H1 (cell line): ENCODE data around the gene RRAGB. TPM values are rescaled to one million over a fixed set of nuclear protein-coding genes. Genes with fewer than 3 reads are reported as not detected.
A peak's percentile ranks its signal among the peaks of the same experiment; 100 is the strongest.

ENCODE experiments used
- BRCA1 ChIP-seq: IDR thresholded peaks from 2 replicates; pipeline ENCODE4 v1.6.1; 2012; ENCODE audit warnings: low read depth, low read length, improper control_type of control experiment
- CBX5 ChIP-seq: fragments of 300-800, 300-1000 bp; sonication (generic); IDR thresholded peaks from 2 replicates; pipeline ENCODE4 v1.7.1; 2016; ENCODE audit warnings: antibody characterized with exemption, low read length, low read depth
- CBX8 ChIP-seq: fragments of 300-800, 300-1000 bp; sonication (generic); IDR thresholded peaks from 2 replicates; pipeline ENCODE4 v1.7.1; 2016; ENCODE audit warnings: low read depth, low read length, borderline replicate concordance
- EP300 ChIP-seq, 2 experiments: IDR thresholded peaks; 1 replicate in 1 of 2; 2 replicates in 1 of 2; pipeline ENCODE4 v1.6.1; 2011 to 2012; ENCODE audit warnings: low read depth in 2 of 2, low read length in 2 of 2, mild to moderate bottlenecking in 2 of 2, borderline replicate concordance in 1 of 2, inconsistent platforms in 1 of 2, moderate library complexity in 1 of 2
- HDAC2 ChIP-seq, 2 experiments: fragments of 300-600 bp in 1 of 2; sonication (generic) in 1 of 2; IDR thresholded peaks; 2 replicates each; pipeline ENCODE4 v1.6.1; 2011 to 2012; ENCODE audit warnings: low read depth in 2 of 2, low read length in 2 of 2, mild to moderate bottlenecking in 2 of 2, moderate library complexity in 2 of 2, borderline replicate concordance in 1 of 2, inconsistent platforms in 1 of 2
- KDM1A ChIP-seq: fragments of 200-600, 300-600 bp; sonication (generic); IDR thresholded peaks from 2 replicates; pipeline ENCODE4 v1.7.1; 2016; ENCODE audit warnings: mild to moderate bottlenecking, low read length, borderline replicate concordance
- KDM4A ChIP-seq: IDR thresholded peaks from one replicate; pipeline ENCODE4 v1.7.1; 2012; ENCODE audit warnings: low read depth, mild to moderate bottlenecking, moderate library complexity, low read length, inconsistent platforms; ENCODE audit not compliant: severe bottlenecking
- KDM5A ChIP-seq: fragments of 200-600 bp; IDR thresholded peaks from 2 replicates; pipeline ENCODE4 v1.7.1; 2012; ENCODE audit warnings: mild to moderate bottlenecking, low read length, inconsistent platforms, mixed read lengths
- RAD21 ChIP-seq, 2 experiments: IDR thresholded peaks in 1 of 2; conservative IDR thresholded peaks in 1 of 2; 2 replicates each; pipeline ENCODE4 v1.6.1; 2011; ENCODE audit warnings: low read depth in 2 of 2, low read length in 2 of 2, improper control_type of control experiment in 1 of 2, inconsistent platforms in 1 of 2, mild to moderate bottlenecking in 1 of 2, moderate library complexity in 1 of 2
- RBBP5 ChIP-seq: IDR thresholded peaks from 2 replicates; pipeline ENCODE4 v1.7.1; 2012; ENCODE audit warnings: low read depth, mild to moderate bottlenecking, inconsistent platforms, low read length, moderate library complexity, borderline replicate concordance
- SIN3A ChIP-seq, 2 experiments: IDR thresholded peaks in 1 of 2; conservative IDR thresholded peaks in 1 of 2; 2 replicates each; pipeline ENCODE4 v1.6.1; 2011 to 2012; ENCODE audit warnings: low read length in 2 of 2, improper control_type of control experiment in 1 of 2, low read depth in 1 of 2, mild to moderate bottlenecking in 1 of 2
- SUZ12 ChIP-seq: fragments of 200-600 bp; sonication (generic); IDR thresholded peaks from 2 replicates; pipeline ENCODE4 v1.6.1; 2012; ENCODE audit warnings: mild to moderate bottlenecking, inconsistent platforms, low read length, moderate library complexity, mixed read lengths
- TAF1 ChIP-seq: IDR thresholded peaks from 2 replicates; pipeline ENCODE4 v1.6.1; 2011; ENCODE audit warnings: mild to moderate bottlenecking, low read depth, low read length
- TAF7 ChIP-seq: optimal IDR thresholded peaks from 2 replicates; pipeline ENCODE3; 2011; ENCODE audit warnings: low read depth, mild to moderate bottlenecking, inconsistent platforms, low read length, moderate library complexity, borderline replicate concordance
- TEAD4 ChIP-seq: IDR thresholded peaks from 2 replicates; pipeline ENCODE4 v1.6.1; 2012; ENCODE audit warnings: low read depth, low read length, inconsistent platforms, mixed read lengths
- polyA plus RNA-seq, 7 experiments: library from polyadenylated mRNA; depleted of rRNA in 3 of 7; stranded (reverse) in 5 of 7; unstranded in 2 of 7; fragments of >200 nt in 5 of 7; fragments of 200-250 nt in 2 of 7; gene quantifications; 1 replicate in 5 of 7; 2 replicates in 1 of 7; 4 replicates in 1 of 7; pipeline versions ENCODE4 v1.2.1 to v1.2.3, GENCODE V29; 2011 to 2013; ENCODE audit warnings: missing spikeins in 2 of 7, mixed read lengths in 2 of 7
- total RNA-seq: library from RNA; stranded (reverse); fragmentation: NEBNext Ultra II Directional; extraction: Animal tissue kit (Norgen Biotek cat#: 25700); gene quantifications from 2 replicates; pipeline ENCODE4 v1.2.1, GENCODE V29; 2021

RRAGB gene
- total and polyA plus RNA-seq, 2 of the 8 experiments (the other 6 are each of a cell fraction or from before 2014, with no cell fraction given) = 5.8 to 6.8 TPM

DNA sequence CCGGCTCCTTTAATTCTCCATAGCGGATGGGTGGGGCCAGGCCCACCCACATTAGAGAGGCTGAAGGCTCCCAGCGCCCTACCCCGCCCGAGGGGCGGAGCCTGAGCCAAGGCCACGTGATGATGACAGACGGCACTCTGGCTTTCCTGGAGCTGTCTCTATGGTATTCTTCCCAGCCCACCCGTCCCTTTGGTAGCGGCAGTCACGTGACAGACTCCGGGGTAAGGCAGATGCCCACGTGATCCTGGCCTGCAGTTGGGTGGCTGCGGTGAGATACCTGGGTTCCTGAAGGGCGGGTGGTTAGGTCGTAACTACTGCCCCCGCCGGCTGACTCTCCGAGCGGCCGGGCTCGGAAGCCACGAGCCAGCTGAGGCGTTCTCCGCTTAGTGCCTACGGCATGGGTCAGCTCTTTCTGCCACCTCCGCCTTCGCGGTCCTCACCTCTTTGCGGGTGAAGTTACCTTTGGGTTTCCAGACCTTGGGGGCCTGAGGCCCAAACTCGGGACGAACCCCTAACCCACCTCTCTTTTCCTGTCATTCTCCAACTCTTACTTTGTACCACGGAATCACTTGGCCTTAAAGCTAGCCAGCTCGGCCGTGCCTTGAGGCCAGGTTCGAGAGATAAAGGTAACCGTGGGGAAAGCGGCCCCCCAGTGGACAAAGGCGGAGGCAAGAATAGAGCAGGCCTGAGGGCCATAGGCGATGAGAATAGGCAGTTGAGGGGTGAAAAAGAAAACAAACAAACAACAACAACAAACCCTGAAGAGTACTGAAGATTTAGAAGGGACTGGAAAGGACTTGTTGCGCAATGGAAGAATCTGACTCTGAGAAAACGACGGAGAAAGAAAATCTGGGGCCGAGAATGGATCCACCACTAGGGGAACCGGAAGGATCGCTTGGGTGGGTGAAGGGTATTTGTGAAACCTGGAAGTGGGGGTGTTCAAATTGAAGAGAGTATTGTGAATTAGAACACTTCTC, at the start of gene RRAGB (continued):
- TF ChIP-seq HDAC2 (IDR thresholded peaks at IDR 0.05; ENCODE audit: borderline replicate concordance in 1 of 2, low read depth in 2 of 2, low read length in 2 of 2) (no peak), SIN3A (conservative IDR thresholded peaks at IDR 0.05 in 1 of 2, IDR thresholded peaks at IDR 0.05 in 1 of 2; ENCODE audit: low read depth in 1 of 2, low read length in 2 of 2) (0 out of 4 replicates have a peak, but pooled peaks of 1 of the 2 experiments have one; percentile 25), BRCA1 (no peak), KDM5A (no peak; the same call in 1 of the 2 replicates), RBBP5 (no peak), SUZ12 (no peak), CBX5 (no peak), TAF1 (peak; percentile 45; the same call in 1 of the 2 replicates), KDM1A (no peak), KDM4A (no peak), TAF7 (no peak), EP300 (IDR thresholded peaks at IDR 0.05; ENCODE audit: borderline replicate concordance in 1 of 2, low read depth in 2 of 2, low read length in 2 of 2) (no peak), TEAD4 (no peak), RAD21 (IDR thresholded peaks at IDR 0.05 in 1 of 2, conservative IDR thresholded peaks at IDR 0.05 in 1 of 2; ENCODE audit: low read depth in 2 of 2, low read length in 2 of 2) (peak; percentile 29 to 44), CBX8 (no peak)
